ENCODE measurements around the gene ZNF417. TPM values are rescaled to one million over a fixed set of nuclear protein-coding genes. Genes with fewer than 3 reads are reported as not detected.

Gene ZNF417
- total RNA-seq, 1 experiment from 2014 or later, result 16.6 TPM

- Histone ChIP-seq H3K4me1 (no peaks in the 10 kb centered on the region), H3K36me3 (ENCODE audit: control insufficient read depth, insufficient read depth, low read length) (no peaks in the 10 kb centered on the region), H3K9me3 (peaks cover 17% of the 10 kb centered on the region), H3K4me3 (ENCODE audit: low read depth, low read length) (no peak overlapping the region), H3K27me3 (replicated peaks; ENCODE audit: control insufficient read depth, insufficient read depth, low read length) (no peaks in the 10 kb centered on the region)
- Mint-ChIP-seq H3K4me3 (ENCODE audit: unreplicated experiment) (no peak overlapping the region), H3K27ac (ENCODE audit: unreplicated experiment) (no peak overlapping the region), H3K27me3 (ENCODE audit: insufficient read depth, unreplicated experiment) (no peaks in the 10 kb centered on the region), H3K36me3 (ENCODE audit: insufficient read depth, unreplicated experiment) (peaks cover 2% of the 10 kb centered on the region), H3K4me1 (ENCODE audit: low read depth, unreplicated experiment) (no peaks in the 10 kb centered on the region), H3K9me3 (ENCODE audit: unreplicated experiment) (peaks cover 57% of the 10 kb centered on the region)
- ChIA-PET POLR2A (no interaction called here), CTCF (no interaction called here)
- intact Hi-C loops (cut with micrococcal nuclease; ENCODE audit: unreplicated experiment), result no loop called here
- TF ChIP-seq CTCF (IDR thresholded peaks at IDR 0.05; ENCODE audit: insufficient read depth in 1 of 2, low read depth in 1 of 2, low read length in 1 of 2, severe bottlenecking in 1 of 2, unreplicated experiment in 1 of 2), result no peak
- DNase-seq, result no peak
- BruUV-seq (replicated peaks), result no TSS peak
Observed at GRCh38 chr19:57941593-57941992, 25.2 kb upstream of the ZNF417 start.

GRCh38 chr19:57935731-57936130 lies 19.3 kb upstream of the ZNF417 start:
- POLR2A ChIA-PET, result no interaction called here
- Mint-ChIP-seq H3K9me3 (ENCODE audit: unreplicated experiment) (peaks cover 49% of the 10 kb centered on the region), H3K4me3 (ENCODE audit: unreplicated experiment) (no peak overlapping the region), H3K27me3 (ENCODE audit: insufficient read depth, unreplicated experiment) (no peaks in the 10 kb centered on the region), H3K36me3 (ENCODE audit: insufficient read depth, unreplicated experiment) (no peaks in the 10 kb centered on the region), H3K27ac (ENCODE audit: unreplicated experiment) (no peak overlapping the region), H3K4me1 (ENCODE audit: low read depth, unreplicated experiment) (no peaks in the 10 kb centered on the region)
- no peaks in the 10 kb centered on the region for H3K36me3 ChIP-seq (ENCODE audit: control insufficient read depth, insufficient read depth, low read length)
- peaks cover 36% of the 10 kb centered on the region for H3K9me3 ChIP-seq
- no peaks in the 10 kb centered on the region for H3K4me1 ChIP-seq
- no peaks in the 10 kb centered on the region for H3K27me3 ChIP-seq (replicated peaks; ENCODE audit: control insufficient read depth, insufficient read depth, low read length)
- CTCF ChIA-PET, result no interaction called here
- intact Hi-C loops (cut with micrococcal nuclease; ENCODE audit: unreplicated experiment), result no loop called here
- no peak for DNase-seq
- TF ChIP-seq CTCF (IDR thresholded peaks at IDR 0.05; ENCODE audit: insufficient read depth in 1 of 2, low read depth in 1 of 2, low read length in 1 of 2, severe bottlenecking in 1 of 2, unreplicated experiment in 1 of 2), result no peak
- no peak overlapping the region for H3K4me3 ChIP-seq (ENCODE audit: low read depth, low read length)
- BruUV-seq (replicated peaks), result no TSS peak

- H3K4me3 Mint-ChIP-seq (ENCODE audit: unreplicated experiment), result no peak within 1 kb of the TSS
- no peaks in the 10 kb centered on the region for H3K27me3 Mint-ChIP-seq (ENCODE audit: insufficient read depth, unreplicated experiment)
- no peaks in the 10 kb centered on the region for H3K4me1 Mint-ChIP-seq (ENCODE audit: low read depth, unreplicated experiment)
- no peak within 1 kb of the TSS for H3K27ac Mint-ChIP-seq (ENCODE audit: unreplicated experiment)
- DNase-seq, result no peak
- TF ChIP-seq CTCF (IDR thresholded peaks at IDR 0.05; ENCODE audit: insufficient read depth in 1 of 2, low read depth in 1 of 2, low read length in 1 of 2, severe bottlenecking in 1 of 2, unreplicated experiment in 1 of 2), result no peak
- H3K36me3 ChIP-seq (ENCODE audit: control insufficient read depth, insufficient read depth, low read length), result no peaks in the 10 kb centered on the region
- ChIA-PET POLR2A (no interaction called here), CTCF (no interaction called here)
- no peaks in the 10 kb centered on the region for H3K27me3 ChIP-seq (replicated peaks; ENCODE audit: control insufficient read depth, insufficient read depth, low read length)
- no peak within 1 kb of the TSS for H3K4me3 ChIP-seq (ENCODE audit: low read depth, low read length)
- no peaks in the 10 kb centered on the region for H3K36me3 Mint-ChIP-seq (ENCODE audit: insufficient read depth, unreplicated experiment)
- BruUV-seq (replicated peaks), result no TSS peak
- no peaks in the 10 kb centered on the region for H3K4me1 ChIP-seq
- peaks cover 48% of the 10 kb centered on the region for H3K9me3 Mint-ChIP-seq (ENCODE audit: unreplicated experiment)
- H3K9me3 ChIP-seq, result peaks cover 43% of the 10 kb centered on the region
- intact Hi-C loops (cut with micrococcal nuclease; ENCODE audit: unreplicated experiment), result no loop called here
Observed at GRCh38 chr19:57934820-57935665, 18.7 kb upstream of the ZNF417 start, which contains the start of gene ZNF418. TSS of gene ZNF418 (minus strand) at chr19:57935402. CDS start at chr19:57933822, 1,580 bp downstream.

Measured in Caco-2 (cell line).